IPS-NIHi7 (cell line): ENCODE results near the gene GAREM1.

Experiments used
- DNase-seq: peaks from one replicate; pipeline ENCODE4 v3.0.0; 2012; ENCODE audit warnings: mixed read lengths; ENCODE audit errors: extremely low spot score

GAREM1 gene

DNA sequence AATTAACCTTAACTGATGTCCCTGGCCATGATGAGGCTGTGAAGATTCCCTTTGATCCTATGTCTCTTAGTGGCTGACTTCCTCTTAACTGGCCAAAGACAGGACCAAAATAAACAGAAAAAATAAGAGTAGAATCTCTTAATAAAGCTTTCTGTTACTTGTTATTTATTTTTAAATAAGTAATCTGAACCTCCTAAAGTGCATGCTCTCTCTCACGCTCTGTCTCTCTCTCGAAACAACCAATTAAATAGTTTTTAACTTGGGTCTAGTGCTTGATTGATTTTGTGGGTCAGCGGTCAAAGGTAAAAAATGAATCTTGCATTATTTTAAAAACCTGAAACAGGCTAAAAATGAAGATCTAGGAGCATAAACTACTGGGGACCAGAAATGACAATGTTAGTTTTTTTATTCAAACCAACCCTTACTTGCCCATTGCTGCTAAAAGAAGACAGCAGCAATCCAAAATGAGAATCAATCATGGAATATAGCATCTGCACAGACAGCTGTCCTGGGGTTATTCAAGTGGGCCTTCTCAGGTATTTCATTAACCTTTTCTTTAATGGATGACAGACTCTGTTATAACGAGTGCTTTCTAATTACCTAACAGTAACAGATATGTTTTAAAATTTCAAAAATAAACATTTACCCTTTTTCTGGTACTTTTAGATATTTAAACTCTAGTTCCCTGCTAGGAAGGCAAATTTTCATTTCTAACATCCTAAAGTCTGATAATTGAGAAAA lies 11.2 kb downstream of the GAREM1 start:
- no peak for DNase-seq

DNA sequence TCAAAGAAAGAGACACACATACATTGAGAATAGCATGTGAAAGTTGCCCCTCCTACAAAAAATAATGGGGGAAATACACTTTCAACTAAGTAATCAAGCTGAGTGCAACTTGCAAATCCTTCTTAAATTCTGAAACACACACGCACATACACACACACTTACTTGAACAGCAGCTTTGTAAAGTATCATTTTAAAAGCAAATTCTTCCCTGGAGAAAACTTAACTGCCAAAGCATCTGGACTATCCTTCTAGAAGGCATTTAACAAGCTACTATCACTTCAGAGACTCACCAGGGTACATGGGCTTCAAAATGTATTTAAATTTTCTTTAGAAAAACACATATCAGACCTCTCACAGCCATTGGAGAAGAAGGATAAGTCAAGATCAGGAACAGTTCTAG lies 15.3 kb downstream of the GAREM1 start:
- no peak for DNase-seq

GRCh38 chr18:32454593-32454992 lies 16.1 kb downstream of the GAREM1 start:
- no peak for DNase-seq

GRCh38 chr18:32450874-32451273 lies 19.8 kb downstream of the GAREM1 start:
- no peak for DNase-seq

- no peak for DNase-seq
Measured at GRCh38 chr18:32450026-32450691, 20.5 kb downstream of the GAREM1 start.

- DNase-seq = no peak
Measured at GRCh38 chr18:32446780-32447179, 23.9 kb downstream of the GAREM1 start.

DNA sequence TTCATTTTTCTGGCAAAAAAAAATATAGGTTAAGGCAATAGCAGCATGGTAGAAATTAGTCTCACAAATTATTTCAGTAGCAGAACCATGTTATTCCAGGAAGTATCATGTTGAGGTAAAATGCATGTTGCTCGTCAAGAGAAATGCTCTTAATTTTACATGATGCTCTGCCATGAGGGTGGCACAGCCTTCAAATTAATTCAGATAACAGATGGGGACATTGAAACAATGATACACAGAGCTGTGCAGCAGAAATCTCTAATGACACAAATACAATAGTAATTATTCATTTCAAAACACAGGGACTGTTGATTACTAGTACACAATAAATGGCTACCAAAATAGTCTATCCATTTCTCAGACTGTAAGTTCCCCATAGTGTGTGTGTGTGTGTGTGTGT lies 24.8 kb downstream of the GAREM1 start:
- no peak for DNase-seq

DNA sequence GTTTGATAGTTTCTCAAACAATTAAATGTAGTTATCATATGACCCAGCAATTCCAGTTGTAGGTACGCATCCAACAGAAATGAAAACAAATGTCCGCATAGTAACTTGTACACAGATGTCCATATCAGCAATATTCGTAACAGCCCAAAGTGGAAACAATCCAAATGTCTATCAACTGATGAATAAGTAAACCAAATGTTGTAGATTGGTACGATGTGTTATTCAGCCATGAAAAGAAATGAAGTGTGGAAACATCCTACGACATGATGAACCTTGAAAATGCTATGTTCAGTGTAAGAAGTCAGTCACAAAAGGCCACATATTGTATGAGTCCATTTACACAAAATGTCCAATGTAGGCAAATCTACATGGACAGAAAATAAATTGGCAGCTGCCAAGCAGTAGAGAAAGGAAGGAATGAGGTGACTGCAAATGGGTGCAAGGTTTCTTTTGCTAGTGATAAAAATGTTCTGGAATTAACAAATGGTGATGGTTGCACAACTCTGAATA lies 26.9 kb downstream of the GAREM1 start:
- DNase-seq = no peak

- DNase-seq = no peak
Measured at GRCh38 chr18:32443033-32443705, 27.5 kb downstream of the GAREM1 start.

DNA sequence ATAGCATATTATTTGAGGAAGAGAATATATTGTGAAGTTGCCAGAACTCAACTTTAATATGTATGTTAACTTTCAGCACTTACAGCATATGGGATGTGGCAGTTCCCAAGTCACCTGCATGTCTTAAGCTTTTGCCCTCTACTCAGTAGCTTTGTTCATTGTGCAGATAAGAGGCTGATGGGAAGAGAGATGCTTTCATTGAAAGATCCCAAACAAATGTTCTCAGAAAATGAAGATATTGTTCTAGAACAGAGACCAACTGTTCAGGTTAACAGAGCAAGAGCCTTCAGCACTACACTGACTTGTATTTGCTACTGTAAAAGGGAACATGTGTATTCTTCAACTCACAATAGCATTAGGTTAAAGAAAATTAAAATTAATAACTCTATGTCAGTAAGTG lies 28.1 kb downstream of the GAREM1 start:
- no peak for DNase-seq

GRCh38 chr18:32441533-32441932 lies 29.1 kb downstream of the GAREM1 start:
- DNase-seq = no peak

DNA sequence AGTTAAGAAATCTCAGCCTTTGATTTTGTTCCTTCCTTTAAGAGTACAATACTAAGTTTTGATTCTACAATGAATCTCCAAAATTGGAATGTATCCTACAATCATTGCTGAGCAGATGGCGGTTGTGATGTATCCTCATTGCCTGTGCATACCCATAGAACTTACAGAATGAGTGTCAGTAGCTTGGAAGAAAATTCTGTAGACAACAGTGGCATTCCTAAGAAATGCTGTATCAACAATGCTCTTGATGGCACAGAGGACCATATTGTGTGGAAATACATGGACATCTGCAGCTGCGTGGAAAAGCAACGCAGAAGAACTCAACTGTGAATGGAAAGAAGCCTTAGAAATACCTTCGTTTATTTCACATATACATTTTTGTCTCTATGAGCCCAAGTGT lies 30.2 kb downstream of the GAREM1 start:
- DNase-seq = no peak

DNA sequence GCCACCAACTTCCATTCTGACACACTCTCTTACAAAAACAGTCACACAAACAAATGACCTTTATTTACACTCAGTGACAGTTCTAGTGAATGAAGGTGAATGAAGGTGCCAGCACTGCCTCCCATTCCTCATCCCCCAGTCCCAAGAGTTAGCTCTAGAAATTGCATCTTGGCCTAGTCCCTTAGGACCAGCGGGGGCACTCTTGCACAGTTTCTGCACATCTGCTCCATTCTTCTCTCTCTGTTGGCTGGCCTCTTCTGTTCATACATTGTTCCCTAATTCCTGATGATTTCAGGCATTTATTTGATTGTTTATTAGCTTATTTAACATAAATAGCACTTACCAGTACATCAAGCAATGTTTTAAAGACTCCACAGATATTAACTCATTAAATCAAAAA lies 30.9 kb downstream of the GAREM1 start:
- DNase-seq = peak; percentile 65

DNA sequence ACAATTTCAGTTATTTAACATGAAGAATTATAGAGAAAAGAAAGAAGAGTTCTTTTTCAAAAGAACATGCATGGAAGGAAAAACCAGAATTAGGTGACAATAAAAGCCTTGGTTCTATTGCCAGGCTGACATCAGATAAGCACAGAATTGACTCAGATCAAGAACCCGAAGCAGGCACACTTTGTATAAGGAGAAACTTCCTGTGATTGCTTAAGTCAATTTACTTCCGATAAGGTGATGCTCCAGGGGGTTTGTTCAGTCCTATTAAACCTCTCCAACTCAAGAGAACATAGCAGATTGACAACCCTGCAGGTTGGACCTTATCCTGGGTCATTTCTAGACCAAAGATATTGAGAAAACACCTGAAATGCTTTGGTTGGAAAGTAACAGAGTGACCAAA lies 31.4 kb downstream of the GAREM1 start:
- DNase-seq = no peak

DNA sequence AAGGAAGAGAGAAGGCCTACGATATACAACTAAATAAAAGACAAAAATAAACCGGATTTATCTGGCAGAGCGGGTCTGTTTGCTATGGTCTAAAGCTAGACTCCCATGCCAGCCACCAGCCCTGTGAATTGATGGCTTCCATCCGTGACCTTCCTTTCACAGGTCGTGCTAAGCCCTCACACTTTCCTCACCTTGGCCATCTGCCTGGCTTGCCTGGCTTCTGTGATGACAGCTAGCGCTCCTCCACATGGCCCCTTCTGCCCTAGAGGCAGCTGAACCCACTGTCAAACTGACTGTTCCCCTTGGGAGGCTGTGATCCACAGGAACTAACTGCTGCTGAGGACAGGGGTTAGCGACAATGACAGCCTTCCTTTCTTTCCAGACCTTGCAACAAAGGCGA lies 32.5 kb downstream of the GAREM1 start:
- DNase-seq = no peak

DNA sequence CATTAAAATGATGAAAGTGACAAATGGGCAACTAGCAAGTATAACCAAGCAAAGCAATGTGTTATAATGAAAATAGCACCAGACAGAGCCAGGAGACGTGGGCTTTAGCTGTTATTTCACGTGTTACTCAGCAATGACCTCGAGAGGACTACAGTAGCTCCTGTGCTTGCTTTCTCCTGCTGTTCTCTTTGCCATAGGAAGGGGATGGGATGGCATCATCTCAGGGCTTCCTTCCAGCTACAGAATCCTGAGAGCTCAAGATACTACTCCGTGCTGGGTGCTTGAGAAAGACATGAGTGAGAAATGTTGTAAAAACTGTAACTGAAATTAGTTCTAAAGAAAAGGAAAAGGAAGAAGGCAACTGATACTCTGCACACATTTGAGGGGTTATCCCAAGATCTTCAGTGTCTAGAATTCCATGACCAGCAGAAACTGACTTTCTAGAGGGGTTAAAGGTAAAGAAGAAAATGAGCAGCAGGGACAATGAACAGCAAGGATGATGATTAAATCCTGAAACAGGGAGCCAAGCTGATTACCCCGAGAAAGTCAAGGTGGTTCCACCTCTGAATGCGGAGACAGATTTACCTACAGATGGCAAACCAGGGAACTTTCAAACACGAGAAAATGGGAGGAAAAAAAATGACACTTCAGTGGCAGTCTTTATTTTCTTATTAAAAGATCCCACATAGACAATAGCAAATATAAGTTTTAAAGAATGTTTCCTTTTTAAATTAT lies 33.4 kb downstream of the GAREM1 start:
- DNase-seq = no peak

DNA sequence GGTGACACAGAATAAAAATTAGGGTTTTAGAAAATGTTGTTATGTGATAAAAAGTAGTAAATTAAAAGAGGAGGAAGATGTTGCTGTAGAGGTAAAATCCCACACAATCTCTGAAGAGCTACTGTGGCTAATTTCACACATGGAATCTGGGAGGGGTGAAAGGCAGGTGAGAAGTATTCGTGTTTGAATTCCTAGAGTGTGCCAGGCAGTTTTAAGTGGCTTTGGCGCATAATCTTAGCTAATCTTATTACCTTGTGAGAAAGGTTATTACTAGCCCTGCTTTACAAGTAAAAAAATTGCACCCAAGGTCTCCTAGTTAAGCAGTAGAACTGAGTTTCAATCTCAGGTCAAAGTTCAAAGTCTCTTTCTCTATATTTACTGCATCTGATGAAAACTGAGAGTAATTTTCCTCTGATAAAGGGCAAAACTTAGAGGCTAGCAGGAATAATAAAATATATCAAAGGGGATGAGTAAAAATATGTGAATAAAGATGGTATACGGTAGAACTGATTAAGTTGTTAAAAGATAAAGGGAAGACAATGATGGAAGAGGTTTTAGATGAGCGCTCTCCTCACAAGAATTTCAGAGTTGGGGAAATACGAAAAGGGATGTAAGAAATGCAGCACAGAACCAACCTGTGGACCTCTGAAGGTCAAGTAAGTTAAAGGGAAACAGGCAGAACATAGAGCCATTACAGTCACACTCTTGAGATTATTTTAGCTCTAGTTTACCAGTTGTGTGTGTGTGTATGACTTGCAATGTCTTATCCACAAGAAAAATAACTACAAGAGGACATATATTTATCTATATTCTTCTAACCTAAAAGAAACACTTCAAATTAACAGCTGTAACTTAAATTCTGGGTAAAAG lies 34.8 kb downstream of the GAREM1 start:
- no peak for DNase-seq

DNA sequence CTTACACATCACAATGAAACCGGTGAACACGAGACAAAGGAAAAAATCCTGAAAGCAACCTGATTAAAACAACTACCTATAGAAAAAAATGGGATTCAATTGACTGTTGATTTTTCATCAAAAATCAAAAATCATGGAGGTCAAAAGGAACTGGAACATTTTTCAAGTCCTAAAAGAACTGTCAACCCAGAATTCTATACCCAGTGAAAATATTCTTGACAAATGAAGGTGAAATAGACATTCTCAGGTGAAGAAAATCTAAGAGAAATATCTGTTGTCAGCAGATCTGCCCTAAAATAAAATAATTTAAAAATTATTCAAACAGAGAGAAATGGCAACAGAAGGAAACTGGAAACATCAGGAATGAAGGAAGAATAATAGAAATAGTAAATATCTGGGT lies 38.9 kb downstream of the GAREM1 start:
- DNase-seq = no peak

GRCh38 chr18:32429402-32429801 lies 41.3 kb downstream of the GAREM1 start:
- DNase-seq = no peak

- DNase-seq = no peak
Measured at GRCh38 chr18:32427084-32427900, 43.4 kb downstream of the GAREM1 start.
